Stimulated activated CD8-positive, alpha-beta memory T cell treated with anti-CD3 and anti-CD28 coated beads, Interleukin-4, amount 100 ng/mL, for 4 hours (primary cell): ENCODE data around the gene RSPH1.

ENCODE experiments used
- DNase-seq, 2 donors: peaks; one replicate each; pipeline ENCODE4 v3.0.0-alpha.2; 2020; ENCODE audit warnings: low read depth in 2 of 2, low spot score in 1 of 2

RSPH1 gene

DNA sequence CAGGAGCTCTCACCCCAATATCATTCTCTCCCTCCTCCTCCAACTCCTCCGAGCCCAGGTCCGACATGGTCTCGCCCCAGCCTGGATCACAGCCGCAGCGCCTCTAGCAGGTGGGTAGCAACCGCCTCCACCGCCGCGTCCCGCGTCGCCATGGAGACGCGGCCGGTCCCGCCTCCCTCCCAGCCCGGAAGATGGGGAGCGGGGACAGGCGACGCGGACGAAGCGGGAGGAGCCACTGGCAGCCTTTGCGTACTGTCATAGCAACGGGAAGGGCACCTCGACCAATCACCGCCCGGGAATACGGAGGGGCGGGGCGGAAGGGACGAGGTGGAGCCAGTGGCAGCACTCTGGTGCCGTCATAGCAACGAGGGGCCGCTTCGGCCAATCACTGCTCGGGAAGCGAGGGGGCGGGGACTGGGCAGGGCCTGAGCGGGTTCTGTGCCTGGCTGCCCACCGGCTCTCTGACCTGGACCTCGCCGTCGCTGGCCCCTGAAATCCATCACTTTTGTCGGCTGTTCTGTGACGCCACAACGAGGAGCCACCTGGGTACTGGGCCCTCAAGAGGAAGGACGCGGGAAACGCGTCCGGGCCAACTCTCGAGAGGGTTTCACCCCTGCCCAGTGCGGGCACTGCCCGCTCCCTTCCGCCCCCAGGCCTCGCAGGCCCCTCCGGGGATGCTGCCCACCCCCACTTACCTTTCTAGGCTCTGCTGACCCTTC, at the start of gene RSPH1:
Gene RSPH1, minus strand, starts transcription at position 105 of the 719 bp plus-strand sequence. Its CDS starts 38 bp downstream, at position 67.
- DNase-seq = peak; percentile 97 to 99

DNA sequence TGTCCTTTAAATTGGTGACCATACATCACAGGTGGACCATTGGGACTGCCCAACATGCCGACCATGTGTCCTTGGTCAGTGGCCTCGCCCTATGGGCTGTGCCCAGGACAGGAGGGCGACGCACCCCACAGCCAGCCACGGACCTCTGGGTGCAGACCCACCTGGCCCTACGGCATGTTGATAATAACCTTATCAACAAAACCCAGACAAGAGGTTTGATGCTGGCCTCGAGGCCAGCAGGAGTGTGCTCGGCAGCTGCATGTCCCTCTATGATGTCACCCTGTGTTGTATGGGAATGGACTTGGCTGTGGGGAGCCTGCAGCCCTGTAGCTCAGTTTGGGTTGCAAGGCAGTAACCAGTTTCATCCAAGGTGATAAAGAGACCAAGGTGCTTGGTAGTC, 49.7 kb upstream of the RSPH1 start:
- no peak for DNase-seq

DNA sequence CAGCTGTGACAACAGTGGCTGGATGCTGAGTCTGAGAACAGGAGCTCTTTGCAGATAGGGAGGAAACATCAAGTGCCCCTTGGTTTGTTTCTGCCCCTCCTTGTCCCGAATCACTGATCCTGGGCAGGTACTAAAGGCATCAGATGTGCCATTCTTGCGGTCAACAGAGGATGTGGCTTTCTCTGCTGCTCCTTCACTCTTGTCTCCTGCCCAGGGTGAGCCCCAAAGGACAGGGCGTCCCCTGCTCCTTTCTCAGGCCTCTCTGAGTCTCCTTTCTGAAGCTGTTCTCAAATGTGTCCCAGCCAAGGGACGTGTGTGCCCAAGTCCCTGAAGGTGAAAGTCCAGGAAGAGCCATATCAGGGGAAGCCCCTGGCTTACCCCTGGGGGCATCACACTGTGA, 49.3 kb upstream of the RSPH1 start:
- no peak for DNase-seq

DNA sequence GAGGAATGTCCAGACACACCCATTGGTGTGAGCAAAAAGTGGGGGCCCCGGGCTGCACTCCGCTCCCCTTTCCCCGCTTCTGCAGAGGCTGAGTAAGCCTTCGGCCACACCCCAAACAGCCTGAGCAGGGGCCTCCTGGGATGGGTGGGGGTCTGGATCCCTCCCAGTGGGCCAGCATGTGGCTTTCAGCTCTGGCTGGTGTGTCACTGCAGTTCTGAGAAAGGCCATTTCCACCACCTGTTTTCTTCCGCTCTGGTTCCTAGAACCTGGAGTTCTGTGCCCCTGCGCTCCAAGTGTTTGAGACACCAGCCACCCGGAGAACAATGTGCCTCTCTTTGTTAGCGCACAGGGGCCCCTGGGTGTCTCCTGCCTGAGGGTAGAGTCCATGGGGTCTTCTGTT, 48.5 kb upstream of the RSPH1 start:
- no peak for DNase-seq

DNA sequence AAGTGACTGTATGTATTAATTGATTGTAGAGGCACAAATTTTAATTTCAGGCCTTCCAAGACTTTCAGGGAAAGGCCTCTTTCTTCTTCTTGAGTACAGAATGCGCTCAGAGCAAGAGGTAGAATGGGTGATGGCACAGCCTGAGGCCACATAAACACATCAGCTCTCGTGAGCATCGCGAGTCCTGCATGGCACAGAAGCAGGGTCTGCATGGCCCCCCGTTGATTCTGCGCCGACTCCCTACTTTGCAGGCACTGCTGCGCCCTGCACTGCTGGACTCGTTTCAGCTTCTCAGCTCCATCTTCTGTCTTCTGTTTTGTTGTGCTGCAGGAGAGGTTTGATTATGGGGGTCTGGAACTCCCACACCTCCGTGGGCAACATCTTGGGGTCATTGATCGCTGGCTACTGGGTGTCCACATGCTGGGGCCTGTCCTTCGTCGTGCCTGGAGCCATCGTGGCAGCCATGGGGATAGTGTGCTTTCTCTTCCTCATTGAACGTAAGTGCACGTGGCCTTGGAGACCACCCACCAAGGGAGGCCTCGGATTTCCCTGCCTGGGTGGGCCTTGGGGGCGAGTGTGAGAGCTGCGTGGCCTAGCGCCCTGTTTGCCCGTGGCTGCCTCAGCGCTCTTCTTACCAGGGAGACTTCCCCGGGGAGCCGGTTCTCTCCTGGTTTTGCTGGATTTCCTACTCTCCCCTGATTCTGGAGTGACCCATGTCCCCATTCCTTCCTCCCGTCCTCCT, 47.3 kb upstream of the RSPH1 start:
- DNase-seq = no peak

DNA sequence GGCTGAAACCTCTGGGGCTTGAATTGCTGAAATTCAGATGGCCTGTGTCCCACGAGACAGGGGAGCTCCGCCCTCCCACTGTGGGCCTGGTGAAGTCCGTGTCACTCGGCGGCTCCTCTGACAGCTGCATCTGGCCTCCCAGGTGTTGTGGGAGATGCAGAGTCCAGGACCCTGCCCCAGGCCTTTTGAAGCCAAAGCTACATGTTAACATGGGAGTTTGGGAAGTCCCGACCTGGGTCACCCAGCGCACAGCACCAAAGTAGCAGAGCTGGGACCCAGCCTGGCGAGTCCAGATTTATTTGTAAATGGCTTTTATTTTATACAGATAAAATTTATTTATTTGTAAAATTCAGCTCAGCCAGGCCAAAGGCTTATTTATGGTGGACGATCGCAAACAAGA, 46.6 kb upstream of the RSPH1 start:
- no peak for DNase-seq

DNA sequence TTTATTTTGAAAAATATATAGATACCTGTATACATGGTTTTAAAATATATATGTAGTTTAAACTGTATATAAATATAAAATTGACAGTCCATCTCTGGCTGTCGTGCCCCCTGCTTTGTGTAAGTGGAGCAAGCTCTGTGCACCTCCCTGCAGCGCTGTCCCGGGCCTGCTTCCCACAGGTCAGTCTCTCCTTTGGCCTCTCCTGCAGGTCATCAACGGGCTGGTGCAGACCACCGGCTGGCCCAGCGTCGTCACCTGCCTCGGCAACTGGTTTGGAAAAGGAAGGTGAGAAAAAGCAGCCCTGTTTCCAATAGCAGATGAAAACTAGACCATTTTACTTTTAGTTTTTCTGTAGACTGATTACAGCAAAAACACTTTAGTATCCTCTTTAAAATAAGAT, 46.2 kb upstream of the RSPH1 start:
- no peak for DNase-seq

DNA sequence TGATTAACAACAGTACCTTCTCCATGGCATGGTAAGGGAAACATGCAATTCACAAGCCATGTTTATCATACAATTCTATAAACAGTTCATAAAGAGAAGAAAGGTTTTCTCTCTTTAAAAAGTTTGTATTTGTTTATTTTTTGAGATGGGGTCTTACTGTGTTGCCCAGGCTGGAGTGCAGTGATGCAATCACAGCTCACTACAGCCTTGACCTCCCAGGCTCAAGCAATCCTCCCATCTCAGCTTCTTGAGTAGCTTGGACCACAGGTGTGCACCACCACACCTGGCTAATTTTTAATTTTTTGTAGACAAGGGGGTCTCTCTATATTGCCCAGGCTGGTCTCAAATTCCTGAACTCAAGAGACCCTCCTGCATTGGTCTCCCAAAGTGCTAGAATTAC, 45.6 kb upstream of the RSPH1 start:
- DNase-seq = no peak

DNA sequence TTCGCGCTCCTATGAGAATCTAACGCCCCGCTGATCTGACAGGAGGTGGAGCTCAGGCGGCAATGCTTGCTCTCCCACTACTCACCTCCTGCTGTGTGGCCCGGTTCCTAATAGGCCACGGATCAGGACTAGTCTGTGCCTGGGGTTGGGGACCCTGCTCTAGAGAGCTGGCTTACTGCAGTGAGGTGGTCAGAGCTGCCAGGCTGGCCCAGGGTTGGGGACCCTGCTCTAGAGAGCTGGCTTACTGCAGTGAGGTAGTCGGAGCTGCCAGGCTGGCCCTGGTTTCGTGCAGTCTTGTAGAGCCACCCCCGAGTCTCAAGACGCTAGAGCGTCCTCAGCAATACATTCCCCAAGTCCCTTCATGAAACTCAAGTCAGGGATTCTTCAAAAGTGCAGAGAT, 45.1 kb upstream of the RSPH1 start:
- no peak for DNase-seq

DNA sequence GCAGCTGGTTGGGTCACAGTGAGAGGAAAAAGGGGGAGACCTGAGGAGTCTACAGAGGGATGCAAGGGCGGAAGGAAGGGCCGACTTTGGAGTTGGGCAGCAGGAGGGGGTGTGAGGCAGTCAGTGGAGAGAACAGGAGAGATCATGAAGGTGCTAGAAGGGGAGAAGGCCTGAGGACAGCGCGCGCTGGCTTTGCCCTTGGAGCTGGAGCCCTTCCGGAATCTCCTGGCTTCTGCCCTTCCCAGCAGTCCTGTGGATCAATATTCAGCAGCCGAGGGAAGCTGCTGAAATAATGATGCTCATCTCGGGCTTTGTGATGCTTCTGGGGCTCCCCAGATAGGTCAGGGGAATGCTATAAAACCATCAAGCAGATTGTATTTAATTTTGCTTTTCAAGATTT, 44.4 kb upstream of the RSPH1 start:
- DNase-seq = no peak

DNA sequence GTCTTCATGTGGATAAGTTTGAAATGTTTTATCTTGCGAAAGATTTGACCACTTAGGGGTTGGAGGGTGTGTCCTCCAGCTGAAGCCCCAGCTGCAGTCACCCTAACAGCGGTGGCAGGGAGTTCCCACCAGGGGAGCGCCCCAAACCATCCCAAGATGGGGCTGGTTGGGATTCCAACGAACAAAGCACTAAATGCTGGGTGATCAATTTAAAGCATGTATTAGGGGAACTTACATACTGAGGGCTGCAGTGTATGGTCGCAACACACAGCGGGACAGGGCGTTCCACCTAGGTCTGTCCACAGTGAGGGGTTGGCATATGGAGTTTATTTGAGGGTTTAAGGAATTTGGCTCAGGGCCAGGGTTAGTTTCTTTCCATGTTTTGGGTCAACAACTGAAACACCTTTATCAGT, 43.9 kb upstream of the RSPH1 start:
- no peak for DNase-seq

DNA sequence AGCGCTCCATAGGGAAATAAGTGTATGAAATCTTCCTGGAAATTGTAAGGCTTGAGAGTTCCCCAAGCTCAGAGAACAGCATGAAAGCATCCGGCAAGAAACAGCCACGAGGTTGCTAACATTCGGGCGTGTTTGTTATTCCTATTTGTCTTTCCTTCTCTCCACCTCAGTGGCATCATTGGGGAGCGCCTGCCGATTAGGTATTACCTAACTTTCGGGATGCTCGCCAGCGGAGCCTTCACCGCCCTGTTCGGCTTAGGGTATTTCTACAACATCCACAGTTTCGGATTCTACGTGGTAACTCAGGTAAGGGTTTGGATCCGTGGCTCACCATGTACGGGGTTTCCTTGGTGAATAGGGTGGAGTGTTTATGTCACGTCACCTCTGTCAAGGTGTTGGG, 43.3 kb upstream of the RSPH1 start:
- no peak for DNase-seq

DNA sequence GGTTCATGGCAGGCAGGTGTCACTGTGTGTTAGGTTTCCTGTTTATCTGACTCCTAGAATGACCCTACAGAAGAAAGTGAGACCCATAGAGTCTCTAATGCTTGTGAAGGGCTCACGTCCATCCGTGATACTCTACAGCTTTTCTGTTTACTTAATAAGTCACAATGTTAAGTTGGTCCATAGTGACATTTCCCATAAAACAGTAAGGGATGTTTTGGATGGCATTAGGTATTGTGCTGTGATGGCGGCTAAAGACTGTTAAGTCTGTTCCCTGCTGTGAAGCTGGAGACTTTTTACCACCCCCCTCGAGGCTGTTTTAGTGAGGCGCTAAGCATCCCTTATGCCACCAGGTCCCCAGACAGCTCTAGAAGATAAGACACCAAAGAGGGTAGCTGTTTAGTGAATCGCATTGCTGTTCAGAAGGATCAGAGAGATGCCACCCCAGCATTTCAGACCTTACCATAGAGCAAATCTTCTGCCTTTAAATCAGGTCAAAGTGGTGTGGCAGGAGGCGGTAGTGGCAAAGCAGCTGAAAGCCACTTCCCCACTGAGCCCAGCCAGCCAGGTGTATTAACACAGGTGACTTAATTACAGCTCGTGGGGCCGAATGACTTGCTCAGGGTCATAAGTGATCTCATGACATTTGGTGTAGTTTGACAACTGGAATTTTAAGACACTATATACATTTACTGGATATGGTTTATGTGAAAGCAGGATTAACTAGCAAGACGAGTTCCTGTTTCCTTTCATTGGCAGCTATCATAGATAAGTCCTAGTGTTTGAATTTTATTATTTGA, 42.7 kb upstream of the RSPH1 start:
- DNase-seq = no peak

DNA sequence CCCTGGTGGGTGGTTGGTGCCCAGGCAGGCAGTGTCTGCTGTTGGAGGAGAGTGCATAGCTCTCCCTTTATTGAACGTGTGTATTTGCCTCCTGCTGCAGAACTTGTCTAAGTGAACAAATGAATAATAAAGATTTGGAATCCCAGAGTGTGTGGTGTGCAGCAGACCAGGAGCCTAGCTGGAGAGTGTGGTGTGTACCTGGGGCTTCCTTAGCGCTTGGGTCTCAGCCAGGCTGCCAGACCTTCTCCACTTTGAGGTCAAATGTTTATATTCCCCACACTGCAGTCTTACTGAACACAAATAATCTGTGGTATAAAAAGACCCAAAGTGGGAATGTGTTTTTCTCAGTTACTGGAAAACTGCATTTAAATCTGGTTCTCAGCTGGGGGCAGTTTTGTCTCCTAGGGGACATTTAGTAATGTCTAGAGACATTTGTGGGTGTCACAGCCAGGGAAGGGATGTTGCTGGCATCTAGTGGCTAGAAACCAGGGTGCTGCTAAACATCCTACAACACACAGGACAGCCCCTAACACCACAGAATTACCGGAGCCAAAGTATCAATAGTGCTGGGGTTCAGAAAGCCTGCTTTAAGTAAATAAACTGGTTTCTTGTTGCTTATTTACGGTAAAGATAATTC, 41.2 kb upstream of the RSPH1 start:
- no peak for DNase-seq

DNA sequence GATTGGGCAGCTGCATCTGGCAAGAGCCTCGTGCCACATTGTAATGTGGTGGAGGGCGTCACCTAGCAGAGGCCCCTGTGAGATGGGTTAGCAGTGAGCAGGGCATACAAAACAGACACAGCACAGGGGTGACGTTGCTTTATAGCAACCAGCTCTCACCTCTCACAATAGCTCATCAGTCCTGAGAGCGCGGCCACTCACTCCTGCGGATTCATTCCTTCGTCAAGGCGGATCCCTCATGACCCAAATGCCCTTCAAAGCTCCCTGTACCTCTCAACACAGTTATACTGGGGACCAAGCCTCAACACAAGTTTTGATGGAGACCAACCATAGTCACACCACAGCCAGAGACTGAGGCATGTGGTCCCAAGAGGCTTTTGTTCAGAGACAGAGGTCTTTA, 40.6 kb upstream of the RSPH1 start:
- no peak for DNase-seq

DNA sequence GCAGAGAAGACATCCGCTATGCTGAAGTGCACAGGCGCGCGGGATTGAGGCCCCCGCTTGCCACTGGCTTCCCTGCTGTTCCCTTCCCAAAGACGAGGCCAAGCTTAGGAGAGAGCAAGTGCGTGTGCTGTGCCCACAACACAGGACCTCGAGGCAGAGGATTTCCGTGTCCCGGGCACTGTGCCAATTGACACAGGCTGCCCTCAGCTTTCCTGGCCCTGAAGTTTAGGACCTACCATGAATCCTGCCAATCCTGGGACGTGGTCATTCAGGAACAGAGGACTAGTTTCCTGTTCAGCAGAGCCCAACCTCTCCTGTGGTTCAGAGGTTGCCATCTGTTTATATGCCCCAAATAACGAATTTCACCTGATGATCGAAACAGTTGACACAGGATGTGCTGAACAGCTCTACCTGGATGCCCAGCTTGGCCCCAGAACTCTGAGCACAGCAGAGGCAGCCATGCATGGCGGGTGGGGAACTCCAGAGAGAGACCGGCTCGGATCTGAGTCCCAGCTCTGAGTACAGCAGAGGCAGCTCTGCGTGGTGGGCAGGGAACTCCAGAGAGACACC, 39.7 kb upstream of the RSPH1 start:
- no peak for DNase-seq

DNA sequence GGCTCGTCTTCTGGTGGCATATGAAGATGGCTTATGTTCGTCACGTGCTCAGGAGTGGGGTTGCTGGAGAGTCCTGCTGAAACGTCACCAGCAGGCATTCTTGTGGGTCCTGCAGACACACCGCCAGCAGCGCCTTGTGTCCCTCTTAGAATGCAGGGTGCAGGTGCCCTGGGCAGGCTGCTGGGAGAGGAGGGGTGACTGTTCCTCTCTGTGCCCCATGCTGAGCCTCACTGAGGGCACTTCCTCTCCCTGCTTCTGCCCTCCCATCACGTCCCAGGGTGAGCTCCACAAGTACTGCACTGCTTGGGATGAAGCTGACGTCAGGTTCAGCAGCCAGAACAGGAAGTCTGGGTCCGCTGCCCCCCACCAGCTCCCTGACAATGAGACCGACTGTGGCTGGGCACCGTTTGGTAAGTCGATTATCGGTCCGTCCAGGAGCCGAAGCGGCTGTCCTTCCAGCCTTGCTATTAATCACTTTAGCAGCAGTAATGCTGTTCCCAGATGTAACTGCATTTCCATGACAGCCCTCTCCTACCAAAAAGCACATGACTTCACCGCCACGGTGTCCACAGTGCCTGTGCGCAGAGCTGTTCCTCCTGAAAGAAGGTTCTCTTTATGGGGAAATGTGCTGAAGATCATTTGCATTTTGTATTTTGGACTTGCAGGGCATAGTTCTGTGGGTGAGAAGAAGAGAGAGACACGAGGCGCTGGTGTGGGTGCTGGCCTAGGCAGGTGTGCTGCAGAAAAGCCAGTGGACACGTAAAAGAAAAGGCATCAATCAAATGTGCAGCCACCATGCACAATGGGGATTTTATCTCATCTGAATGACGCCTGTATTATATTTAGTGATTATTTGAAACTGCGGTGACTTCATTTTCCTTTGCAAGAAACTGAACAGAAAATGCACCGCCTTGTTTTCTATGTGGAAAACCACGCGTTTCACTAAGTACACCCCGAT, 38.7 kb upstream of the RSPH1 start:
- DNase-seq = no peak

DNA sequence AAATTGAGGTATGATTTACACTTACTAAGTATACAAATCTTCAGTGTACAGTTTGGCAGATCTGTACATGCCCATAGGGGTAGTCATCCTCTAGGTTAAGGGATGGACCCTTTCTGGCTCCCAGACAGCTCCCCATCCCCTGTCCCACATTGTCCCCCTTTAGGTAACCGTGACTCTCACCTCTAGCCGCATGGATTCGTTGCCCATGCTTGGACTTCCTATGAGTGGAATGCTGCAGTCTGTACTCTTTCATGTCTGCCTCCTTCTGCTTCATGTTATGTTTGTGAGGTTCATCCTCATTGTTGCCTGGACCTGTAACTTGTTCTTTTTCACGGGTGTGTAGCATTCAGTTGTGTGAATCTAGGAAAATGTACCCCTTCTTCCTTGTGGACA, 37.9 kb upstream of the RSPH1 start:
- DNase-seq = no peak

DNA sequence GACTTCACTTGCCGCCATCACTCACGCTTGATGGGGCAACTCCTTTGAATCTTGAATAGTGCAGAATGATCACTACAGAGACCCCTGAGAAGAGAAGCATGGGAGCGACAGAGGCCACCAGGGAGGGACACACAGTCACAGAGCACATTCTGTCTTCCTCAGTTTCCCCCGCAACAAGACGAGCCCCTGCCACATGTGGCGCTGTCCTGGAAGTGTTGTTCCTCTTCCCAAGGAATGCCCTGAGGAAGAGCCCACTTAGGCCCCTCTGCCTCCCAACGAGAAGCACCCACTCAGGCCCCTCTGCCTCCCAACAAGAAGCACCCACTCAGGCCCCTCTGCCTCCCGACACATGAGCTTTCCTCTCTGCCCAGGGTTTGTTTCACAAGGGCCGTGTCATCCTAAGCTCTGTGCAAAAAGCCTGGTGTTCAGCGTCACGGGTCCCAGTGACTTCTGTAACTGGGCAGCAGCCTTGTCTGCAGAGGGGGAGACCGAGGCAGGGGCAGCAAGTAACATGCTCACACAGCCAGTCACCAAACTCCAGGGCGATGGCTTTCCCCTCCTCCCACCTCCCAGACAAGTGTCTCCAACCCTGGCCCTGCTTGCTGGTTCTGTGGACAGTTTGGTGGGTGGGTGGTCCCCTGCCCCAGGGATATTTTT, 37.4 kb upstream of the RSPH1 start:
- DNase-seq = no peak
